ENCODE data around the gene PCDHA8. TPM values are rescaled to one million over a fixed set of nuclear protein-coding genes. Genes with fewer than 3 reads are reported as not detected.

The PCDHA8 gene
- total RNA-seq, 1 donor from 2014 or later = not detected

DNA sequence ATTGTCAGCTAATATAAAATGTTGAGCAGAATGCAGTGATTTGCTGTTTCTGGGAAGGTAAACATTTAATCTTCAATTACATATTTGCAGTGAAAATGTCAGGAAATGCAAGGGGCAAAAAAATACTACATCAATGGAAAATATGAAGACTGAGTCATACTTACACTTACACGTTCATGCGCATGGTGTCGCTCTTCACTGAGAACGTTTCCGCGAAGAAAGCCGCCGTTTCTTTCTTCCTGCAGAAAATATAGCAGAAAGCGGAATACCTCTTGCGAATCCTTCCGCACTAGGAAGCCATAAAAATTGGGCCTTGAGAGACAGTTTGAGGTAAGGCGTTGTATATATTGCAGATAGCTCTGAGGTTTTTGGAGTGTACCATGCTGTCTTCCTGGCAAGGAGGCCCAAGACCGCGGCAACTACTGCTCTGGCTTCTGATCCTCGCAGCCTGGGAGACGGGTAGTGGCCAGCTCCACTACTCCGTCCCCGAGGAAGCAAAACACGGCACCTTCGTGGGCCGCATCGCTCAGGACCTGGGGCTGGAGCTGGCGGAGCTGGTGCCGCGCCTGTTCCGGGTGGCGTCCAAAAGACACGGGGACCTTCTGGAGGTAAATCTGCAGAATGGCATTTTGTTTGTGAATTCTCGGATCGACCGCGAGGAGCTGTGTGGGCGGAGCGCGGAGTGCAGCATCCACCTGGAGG lies 41.1 kb downstream of the PCDHA8 start, which contains the start of gene PCDHA13:
Gene PCDHA13 (plus strand): TSS at position 236 of the 702 bp plus-strand sequence. CDS start 145 bp downstream, at position 381.
- ATAC-seq (ENCODE audit: low read depth) = no peak
- Mint-ChIP-seq H3K27ac (no peak within 1 kb of the TSS), H3K9me3 (peaks cover 9% of the 10 kb centered on the region), H3K27me3 (peaks cover 12% of the 10 kb centered on the region), H3K4me3 (no peak within 1 kb of the TSS), H3K4me1 (no peaks in the 10 kb centered on the region), H3K36me3 (ENCODE audit: low read depth) (no peaks in the 10 kb centered on the region)
- no peak for DNase-seq
- ChIA-PET POLR2A (no interaction called here), CTCF (no interaction called here)
- no peak for TF ChIP-seq CTCF (IDR thresholded peaks at IDR 0.05)
- intact Hi-C loops (cut with micrococcal nuclease) = no loop called here

DNA sequence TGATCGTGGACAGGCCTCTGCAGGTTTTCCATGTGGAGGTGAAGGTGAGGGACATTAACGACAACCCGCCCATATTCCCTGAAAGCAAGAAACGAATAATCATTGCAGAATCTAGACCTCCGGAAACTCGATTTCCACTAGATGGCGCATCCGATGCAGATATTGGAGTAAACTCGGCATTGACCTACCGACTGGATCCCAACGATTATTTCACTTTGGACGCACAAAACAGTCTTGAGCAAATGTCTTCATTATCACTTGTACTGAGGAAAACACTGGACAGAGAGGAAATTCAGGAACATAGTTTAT lies 41.6 kb downstream of the PCDHA8 start:
- ChIA-PET POLR2A (no interaction called here), CTCF (no interaction called here)
- Mint-ChIP-seq H3K27me3 (peaks cover 12% of the 10 kb centered on the region), H3K9me3 (peaks cover 12% of the 10 kb centered on the region), H3K36me3 (ENCODE audit: low read depth) (no peaks in the 10 kb centered on the region), H3K4me1 (no peaks in the 10 kb centered on the region), H3K27ac (no peak overlapping the region), H3K4me3 (no peak overlapping the region)
- DNase-seq = no peak
- no peak for ATAC-seq (ENCODE audit: low read depth)
- intact Hi-C loops (cut with micrococcal nuclease) = no loop called here
- TF ChIP-seq CTCF (IDR thresholded peaks at IDR 0.05) = no peak

- POLR2A ChIA-PET = no interaction called here
- intact Hi-C loops (cut with micrococcal nuclease) = no loop called here
- ATAC-seq (ENCODE audit: low read depth) (no peak), DNase-seq (no peak)
- no peaks in the 10 kb centered on the region for H3K36me3 Mint-ChIP-seq (ENCODE audit: low read depth)
- H3K4me1 Mint-ChIP-seq = no peaks in the 10 kb centered on the region
- CTCF ChIA-PET = no interaction called here
- no peak for TF ChIP-seq CTCF (IDR thresholded peaks at IDR 0.05)
- peaks cover 12% of the 10 kb centered on the region for H3K27me3 Mint-ChIP-seq
- H3K27ac Mint-ChIP-seq = no peak overlapping the region
- H3K4me3 Mint-ChIP-seq = no peak overlapping the region
- H3K9me3 Mint-ChIP-seq = peaks cover 13% of the 10 kb centered on the region
Measured at GRCh38 chr5:140883373-140883772, 42.4 kb downstream of the PCDHA8 start.

DNA sequence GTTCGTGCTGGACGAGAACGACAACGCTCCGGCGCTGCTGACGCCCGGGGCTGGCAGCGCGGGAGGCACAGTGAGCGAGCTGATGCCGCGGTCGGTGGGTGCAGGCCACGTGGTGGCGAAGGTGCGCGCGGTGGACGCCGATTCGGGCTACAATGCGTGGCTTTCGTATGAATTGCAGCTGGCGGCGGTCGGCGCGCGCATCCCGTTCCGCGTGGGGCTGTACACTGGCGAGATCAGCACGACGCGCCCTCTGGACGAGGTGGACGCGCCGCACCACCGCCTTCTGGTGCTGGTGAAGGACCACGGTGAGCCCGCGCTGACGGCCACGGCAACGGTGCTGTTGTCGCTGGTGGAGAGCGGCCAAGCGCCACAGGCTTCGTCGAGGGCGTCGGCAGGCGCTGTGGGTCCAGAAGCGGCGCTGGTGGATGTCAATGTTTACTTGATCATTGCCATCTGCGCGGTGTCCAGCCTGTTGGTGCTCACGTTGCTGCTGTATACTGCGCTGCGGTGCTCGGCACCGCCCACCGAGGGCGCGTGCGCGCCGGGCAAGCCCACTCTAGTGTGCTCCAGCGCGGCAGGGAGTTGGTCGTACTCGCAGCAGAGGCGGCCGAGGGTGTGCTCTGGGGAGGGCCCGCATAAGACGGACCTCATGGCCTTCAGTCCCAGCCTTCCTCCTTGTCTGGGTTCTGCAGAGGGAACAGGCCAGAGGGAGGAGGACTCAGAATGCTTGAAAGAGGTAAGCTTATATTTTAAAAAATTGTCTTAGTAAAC lies 43.1 kb downstream of the PCDHA8 start:
- intact Hi-C loops (cut with micrococcal nuclease) = no loop called here
- H3K4me1 Mint-ChIP-seq = no peaks in the 10 kb centered on the region
- no peak for TF ChIP-seq CTCF (IDR thresholded peaks at IDR 0.05)
- POLR2A ChIA-PET = no interaction called here
- CTCF ChIA-PET = no interaction called here
- peaks cover 9% of the 10 kb centered on the region for H3K27me3 Mint-ChIP-seq
- DNase-seq (no peak), ATAC-seq (ENCODE audit: low read depth) (no peak)
- no peak overlapping the region for H3K4me3 Mint-ChIP-seq
- peaks cover 13% of the 10 kb centered on the region for H3K9me3 Mint-ChIP-seq
- H3K27ac Mint-ChIP-seq = no peak overlapping the region
- no peaks in the 10 kb centered on the region for H3K36me3 Mint-ChIP-seq (ENCODE audit: low read depth)

Other genes with a start within 250 kb of the PCDHA8 start
- 0.54 and 1.2 TPM in 2 replicates for gene CD14, start 208.0 kb upstream of the PCDHA8 start, total RNA-seq
- 20.1 and 23.3 TPM in 2 replicates for gene TMCO6, start 201.7 kb upstream of the PCDHA8 start, total RNA-seq
- gene NDUFA2, start 193.6 kb upstream of the PCDHA8 start, total RNA-seq = 52.2 and 63.6 TPM in 2 replicates
- 104 and 114 TPM in 2 replicates for gene IK, start 193.4 kb upstream of the PCDHA8 start, total RNA-seq
- gene WDR55, start 176.3 kb upstream of the PCDHA8 start, total RNA-seq = 33.8 and 36.9 TPM in 2 replicates
- gene DND1, start 167.6 kb upstream of the PCDHA8 start, total RNA-seq = 2.6 and 3.4 TPM in 2 replicates
- 78.2 and 84.0 TPM in 2 replicates for gene HARS1, start 149.8 kb upstream of the PCDHA8 start, total RNA-seq
- 45.7 and 48.5 TPM in 2 replicates for gene HARS2, start 149.7 kb upstream of the PCDHA8 start, total RNA-seq
- gene ZMAT2, start 140.7 kb upstream of the PCDHA8 start, total RNA-seq = 67.8 and 70.2 TPM in 2 replicates
- gene PCDHA1, start 55.0 kb upstream of the PCDHA8 start, total RNA-seq = not detected in 2 replicates
- gene PCDHA2, start 46.3 kb upstream of the PCDHA8 start, total RNA-seq = not detected in 2 replicates
- gene PCDHA3, start 40.1 kb upstream of the PCDHA8 start, total RNA-seq = not detected in 2 replicates
- gene PCDHA4, start 34.1 kb upstream of the PCDHA8 start, total RNA-seq = not detected in 2 replicates
- not detected in 2 replicates for gene PCDHA5, start 19.6 kb upstream of the PCDHA8 start, total RNA-seq
- gene PCDHA6, start 13.2 kb upstream of the PCDHA8 start, total RNA-seq = not detected in 2 replicates
- gene PCDHA7, start 6.9 kb upstream of the PCDHA8 start, total RNA-seq = not detected in 2 replicates
- gene PCDHA9, start 7.2 kb downstream of the PCDHA8 start, total RNA-seq = not detected in 2 replicates
- 0.07 TPM in 1 of 2 replicates, not detected in the other for gene PCDHA10, start 14.7 kb downstream of the PCDHA8 start, total RNA-seq
- not detected in 2 replicates for gene PCDHA11, start 27.8 kb downstream of the PCDHA8 start, total RNA-seq
- not detected in 2 replicates for gene PCDHA12, start 34.1 kb downstream of the PCDHA8 start, total RNA-seq
- not detected in 2 replicates for gene PCDHA13, start 40.9 kb downstream of the PCDHA8 start, total RNA-seq
- not detected in 2 replicates for gene PCDHAC1, start 85.1 kb downstream of the PCDHA8 start, total RNA-seq
- not detected in 2 replicates for gene PCDHAC2, start 125.3 kb downstream of the PCDHA8 start, total RNA-seq
- gene PCDHB1, start 210.2 kb downstream of the PCDHA8 start, total RNA-seq = not detected in 2 replicates